Suppressor macrophage treated with lipopolysaccharide for 4 hours (primary cell): ENCODE results near the gene ZNF787.

Experiments used
- DNase-seq: peaks from one replicate; pipeline ENCODE4 v3.0.0-alpha.2; 2020

Gene ZNF787

DNA sequence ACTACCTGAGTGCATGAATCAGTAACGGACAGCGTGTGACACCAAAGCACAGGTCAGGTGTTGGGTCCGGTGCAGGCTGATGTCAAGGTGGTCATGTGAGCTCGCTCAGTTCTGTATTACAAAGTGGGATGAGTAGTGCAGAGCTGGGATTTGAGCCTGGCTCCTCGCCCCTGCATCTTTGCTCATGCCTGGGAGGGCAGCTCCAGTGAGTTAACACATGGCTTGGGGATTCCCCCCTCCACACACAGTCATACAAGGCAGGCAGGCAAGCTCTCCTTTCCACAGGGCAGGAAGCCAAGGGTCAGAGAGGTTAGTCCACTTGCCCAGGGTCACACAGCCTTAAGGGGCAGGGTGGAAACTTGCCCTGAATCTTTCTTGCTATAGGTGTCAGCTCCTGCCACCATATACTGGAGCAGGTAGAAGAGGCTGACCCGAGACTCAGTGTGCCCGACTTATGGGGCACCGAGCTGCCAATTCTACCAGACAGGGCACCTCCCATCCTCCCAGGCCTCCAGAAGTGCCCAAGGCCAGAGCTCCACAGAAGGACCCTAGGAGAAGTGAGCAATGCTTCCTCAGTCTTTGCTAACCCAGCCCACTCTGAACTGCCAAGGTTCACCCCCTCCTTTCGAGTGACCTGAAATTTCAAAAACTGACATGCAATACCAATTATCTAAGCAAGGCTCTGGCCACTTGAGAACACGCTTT lies 35.4 kb downstream of the ZNF787 start:
- peak; percentile 41 for DNase-seq

DNA sequence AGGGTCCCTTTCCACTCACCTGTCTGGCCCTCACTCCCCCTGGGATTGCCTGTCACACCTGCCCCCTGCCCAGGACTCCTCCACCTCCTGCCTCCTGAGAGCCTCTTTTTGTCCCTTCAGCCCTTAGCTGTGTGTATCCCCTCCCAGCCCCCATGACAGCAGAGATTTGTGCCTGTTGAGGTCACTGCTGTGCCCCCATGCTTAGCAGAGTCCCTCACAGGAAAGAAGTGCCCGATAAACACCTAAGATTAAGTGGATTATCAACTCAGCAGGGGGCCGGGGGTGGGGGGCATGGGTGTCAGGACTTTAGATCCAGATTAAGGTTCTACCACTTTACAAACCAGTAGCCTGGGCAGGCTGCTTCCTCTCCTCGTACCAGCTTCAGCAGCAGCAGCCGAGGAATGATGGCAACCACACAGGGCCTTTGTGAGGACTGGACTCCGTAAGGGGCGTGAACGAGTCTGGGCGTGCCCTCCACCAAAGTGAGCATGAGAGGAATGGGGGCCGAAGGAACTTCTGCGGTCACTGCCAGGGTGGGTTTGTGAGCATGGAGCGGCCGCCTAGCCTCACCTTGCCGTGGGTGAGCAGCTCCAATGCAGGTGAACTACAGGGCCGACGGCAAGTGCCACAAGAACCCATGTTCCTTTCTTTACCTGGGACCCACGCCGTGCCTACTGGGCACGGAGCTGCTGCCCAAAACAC lies 36.1 kb downstream of the ZNF787 start:
- DNase-seq: no peak

DNA sequence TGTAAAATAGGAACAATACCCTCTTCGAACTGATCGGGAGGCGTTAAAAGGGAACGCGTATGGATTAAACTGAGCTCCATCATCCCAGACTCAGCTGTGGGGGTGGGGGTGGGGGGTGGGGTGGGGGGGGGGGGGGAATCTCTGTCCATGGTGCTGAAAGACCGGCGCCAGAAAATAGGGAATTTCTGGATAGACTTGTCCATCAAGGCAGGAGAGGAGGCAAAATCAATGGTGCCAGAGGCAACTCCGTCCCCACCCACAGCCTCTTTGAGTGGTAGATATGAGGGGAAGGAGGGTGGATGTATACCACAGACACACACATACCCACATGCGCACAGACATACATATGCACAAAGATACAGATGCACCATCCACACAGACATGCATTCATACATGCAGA lies 37.4 kb downstream of the ZNF787 start:
- no peak for DNase-seq

DNA sequence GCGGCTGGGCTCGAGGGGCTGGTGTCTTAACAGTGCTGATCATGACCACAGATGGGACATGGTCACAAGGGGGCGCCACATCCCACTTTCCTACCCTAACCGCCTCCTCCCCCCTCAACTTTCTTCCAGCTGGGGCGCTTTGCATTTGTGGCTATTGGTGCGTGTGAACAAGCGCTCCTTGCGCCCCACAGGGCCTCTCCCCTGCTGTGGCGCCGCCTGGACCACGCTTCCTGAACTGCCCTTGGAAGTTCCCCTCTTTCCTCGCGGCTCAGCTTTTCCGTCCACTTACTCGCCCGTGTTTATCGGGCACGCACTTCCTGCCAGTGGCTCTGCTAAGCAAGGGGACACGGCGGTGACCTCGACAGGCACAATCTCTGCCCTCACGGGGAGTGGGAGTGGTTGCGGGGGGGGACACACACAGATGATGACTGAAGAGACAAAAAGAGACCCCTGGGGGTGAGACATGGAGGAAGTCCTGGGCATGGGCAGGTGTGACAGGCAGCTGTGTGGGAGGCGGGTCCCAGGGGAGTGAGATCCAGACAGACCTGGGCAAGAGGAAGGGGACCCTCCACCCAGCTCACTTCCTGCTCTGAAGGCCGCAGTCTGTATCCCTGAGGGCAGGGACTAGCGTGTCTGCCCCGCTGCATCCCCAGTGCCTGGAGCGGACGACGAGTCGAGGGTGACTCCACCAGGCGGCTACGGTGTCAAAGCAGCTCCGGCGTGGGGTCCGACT lies 40.3 kb downstream of the ZNF787 start:
- peak; percentile 80 for DNase-seq

DNA sequence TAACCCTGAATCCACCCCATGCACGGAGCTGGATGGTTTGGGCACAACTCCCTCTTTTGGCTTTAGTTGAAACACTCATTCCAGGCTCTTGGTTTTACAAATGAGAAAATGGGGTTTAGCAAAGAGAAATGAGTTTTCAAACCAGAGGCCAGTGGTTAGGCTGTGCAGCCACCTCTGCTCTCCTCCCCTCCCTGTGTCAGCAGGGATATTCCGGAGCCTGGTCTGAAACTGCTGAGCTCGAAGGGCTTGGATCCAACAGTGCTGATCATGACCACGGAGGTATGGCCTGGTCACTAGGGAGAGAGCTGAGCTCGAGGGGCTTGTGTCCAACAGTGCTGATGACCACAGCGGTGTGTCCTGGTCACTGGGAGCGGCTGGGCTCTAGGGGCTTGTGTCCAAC lies 41.5 kb downstream of the ZNF787 start:
- DNase-seq: no peak

DNA sequence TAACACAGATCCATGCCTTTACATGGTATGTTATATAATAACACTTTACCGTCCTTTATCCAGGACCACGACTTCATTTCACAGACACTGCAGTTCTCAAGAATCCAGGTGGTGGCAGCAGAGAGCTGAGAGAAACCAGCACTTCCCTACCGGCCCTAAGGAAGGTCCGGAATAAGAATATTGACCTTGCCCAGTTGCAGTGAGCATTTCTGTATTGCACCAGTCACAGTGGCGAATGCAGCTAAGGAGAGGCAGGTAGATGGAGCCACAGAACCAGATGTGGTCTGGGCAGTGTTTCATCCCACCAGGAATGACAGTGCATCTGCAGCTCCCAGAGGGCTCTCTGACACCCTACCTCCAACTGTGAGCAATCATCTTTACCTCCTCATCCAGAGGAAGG lies 44.6 kb downstream of the ZNF787 start:
- DNase-seq: peak; percentile 70

DNA sequence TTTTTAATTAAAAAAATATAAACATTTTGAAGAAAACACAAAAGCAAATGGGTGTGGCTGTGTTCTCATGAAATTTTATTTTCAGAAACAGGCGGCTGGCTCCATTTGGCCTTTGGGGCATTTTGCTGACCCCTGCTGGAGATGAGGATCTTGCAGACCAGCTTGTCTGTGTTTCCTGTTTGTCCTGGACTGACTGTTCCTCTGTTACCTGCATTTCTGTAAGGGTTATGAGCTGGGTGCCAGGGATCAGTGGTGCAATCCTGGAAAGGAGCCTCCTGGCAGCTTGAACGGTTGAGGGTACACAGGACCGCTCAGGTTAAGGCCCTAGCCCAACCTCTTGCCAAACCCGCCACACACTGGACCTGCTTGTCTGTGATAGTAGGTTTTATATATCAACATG lies 49.9 kb downstream of the ZNF787 start:
- no peak for DNase-seq

DNA sequence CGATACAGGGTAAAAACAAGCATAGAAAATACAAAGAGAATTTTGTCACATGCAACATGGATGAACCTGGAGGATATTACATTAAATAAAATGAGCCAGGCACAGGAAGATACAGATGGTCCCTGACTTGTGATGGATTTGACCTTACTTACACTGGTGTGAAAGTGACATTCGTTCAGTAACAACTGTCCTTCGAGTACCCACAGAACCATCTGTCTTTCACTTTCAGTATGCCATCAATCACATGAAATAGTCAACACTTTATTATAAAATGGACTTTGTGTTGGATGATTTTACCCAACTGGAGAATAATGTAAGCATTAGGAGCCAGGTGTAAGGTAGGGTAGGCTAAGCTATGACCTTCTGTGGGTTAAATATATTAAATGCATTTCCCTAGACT lies 51.5 kb downstream of the ZNF787 start:
- DNase-seq: no peak

DNA sequence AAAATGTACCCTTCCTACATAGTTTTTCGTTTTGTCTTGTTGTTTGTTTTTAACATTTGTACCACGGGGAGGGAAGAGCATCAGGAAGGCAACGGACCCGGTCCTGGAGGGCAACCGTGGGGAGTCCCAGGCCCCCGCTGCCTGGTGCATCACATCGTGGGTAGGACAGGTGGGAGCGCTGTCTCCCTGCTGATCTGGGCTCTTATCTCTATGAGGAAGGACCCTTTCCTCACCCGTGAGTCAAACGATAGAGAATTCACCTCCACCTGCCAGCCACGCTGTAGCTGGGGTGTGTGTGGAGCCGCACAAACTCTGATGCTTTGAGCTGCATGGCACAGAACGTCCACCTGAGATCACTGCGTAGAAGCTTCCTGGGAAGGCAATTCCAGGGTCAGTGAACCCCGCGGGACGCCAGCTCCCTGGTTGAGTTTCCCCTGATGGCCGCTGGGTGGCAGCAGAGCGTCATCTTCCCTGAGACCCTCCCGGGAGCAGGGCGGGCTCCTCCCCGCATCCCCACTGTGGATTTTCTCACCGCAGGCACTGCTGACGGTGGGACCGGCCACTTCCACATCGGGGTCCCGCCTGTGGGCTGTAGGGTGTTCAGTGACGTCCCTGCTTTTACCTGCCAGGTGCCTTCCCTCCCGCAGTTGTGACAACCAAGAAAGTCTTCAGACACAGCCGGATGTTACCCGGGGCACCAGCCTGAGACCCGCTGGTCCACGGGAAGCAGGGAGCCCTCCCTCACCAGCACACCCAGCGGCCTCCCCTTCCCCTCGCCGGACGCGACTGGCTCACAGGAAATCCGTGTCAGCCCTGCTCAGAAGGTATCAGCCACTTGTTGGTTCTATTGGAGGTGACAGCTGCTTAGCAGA lies 54.7 kb downstream of the ZNF787 start:
- peak; percentile 58 for DNase-seq

DNA sequence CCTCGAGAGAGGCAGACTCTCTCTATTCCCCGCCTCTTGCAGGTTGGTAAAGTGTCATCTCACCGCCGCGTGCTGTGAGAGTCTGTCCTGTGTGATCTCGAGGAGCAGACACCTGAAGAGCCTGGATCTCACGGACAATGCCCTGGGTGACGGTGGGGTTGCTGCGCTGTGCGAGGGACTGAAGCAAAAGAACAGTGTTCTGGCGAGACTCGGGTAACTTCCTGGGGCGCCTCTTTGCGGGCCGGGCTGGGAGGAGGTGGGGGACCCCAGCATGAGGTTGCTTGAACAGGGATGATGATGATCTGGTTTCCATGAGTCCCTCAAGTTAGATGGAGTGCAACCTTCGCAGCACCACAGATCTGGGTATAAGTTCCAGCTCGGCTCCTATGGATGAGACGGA lies 67.5 kb downstream of the ZNF787 start:
- DNase-seq: no peak
